SK-N-SH treated with all-trans-retinoic acid at 6 μM for 48 hours (cell line): ENCODE results near the gene KCNK5.

Experiments used
- ATAC-seq: fragments of 200-7000 bp; cut with Tn5 transposase; 3 replicates; pipeline ENCODE4 v1.9.1; 2020; ENCODE audit warnings: mild to moderate bottlenecking, moderate library complexity
- BACH2 ChIP-seq: fragments of 250-450 bp; sonication (Bioruptor Pico); IDR thresholded peaks from 2 replicates; pipeline ENCODE4 v1.9.0; 2021; ENCODE audit warnings: mild to moderate bottlenecking, borderline replicate concordance
- CSDC2 ChIP-seq: fragments of 250-450 bp; sonication (Bioruptor Pico); IDR thresholded peaks from 2 replicates; pipeline ENCODE4 v1.5.0; 2020; ENCODE audit warnings: mild to moderate bottlenecking, moderate library complexity
- ESRRG ChIP-seq: fragments of 250-450 bp; sonication (Bioruptor Pico); IDR thresholded peaks from 2 replicates; pipeline ENCODE4 v1.6.1; 2021; ENCODE audit warnings: mild to moderate bottlenecking
- GLIS3 ChIP-seq: fragments of 250-450 bp; sonication (Bioruptor Pico); IDR thresholded peaks from 2 replicates; pipeline ENCODE4 v1.5.0; 2020; ENCODE audit warnings: mild to moderate bottlenecking, moderate library complexity
- ISL1 ChIP-seq: fragments of 250-450 bp; sonication (Bioruptor Pico); IDR thresholded peaks from 2 replicates; pipeline ENCODE4 v2.1.2; 2022; ENCODE audit warnings: mild to moderate bottlenecking, moderate library complexity
- OSR1 ChIP-seq: fragments of 250-450 bp; sonication (Bioruptor Pico); IDR thresholded peaks from 2 replicates; pipeline ENCODE4 v1.8.0; 2022; ENCODE audit warnings: moderate library complexity, mild to moderate bottlenecking, inconsistent platforms
- PPARA ChIP-seq: fragments of 250-450 bp; sonication (Bioruptor Pico); IDR thresholded peaks from 2 replicates; pipeline ENCODE4 v1.5.0; 2020; ENCODE audit warnings: mild to moderate bottlenecking, borderline replicate concordance
- RARB ChIP-seq: fragments of 250-450 bp; sonication (Bioruptor Pico); IDR thresholded peaks from 2 replicates; pipeline ENCODE4 v1.8.0; 2021; ENCODE audit warnings: mild to moderate bottlenecking, moderate library complexity
- SNAI2 ChIP-seq: fragments of 250-450 bp; sonication (Bioruptor Pico); IDR thresholded peaks from 2 replicates; pipeline ENCODE4 v1.5.0; 2020; ENCODE audit warnings: mild to moderate bottlenecking, moderate library complexity
- TCF4 ChIP-seq: fragments of 250-450 bp; sonication (Bioruptor Pico); IDR thresholded peaks from 2 replicates; pipeline ENCODE4 v1.8.0; 2021; ENCODE audit warnings: mild to moderate bottlenecking, moderate library complexity, borderline replicate concordance
- TOX ChIP-seq: fragments of 250-450 bp; sonication (Bioruptor Pico); IDR thresholded peaks from 2 replicates; pipeline ENCODE4 v1.8.0; 2021; ENCODE audit warnings: mild to moderate bottlenecking, moderate library complexity, borderline replicate concordance
- ZFP3 ChIP-seq: fragments of 250-450 bp; sonication (Bioruptor Pico); IDR thresholded peaks from 2 replicates; pipeline ENCODE4 v1.5.0; 2020; ENCODE audit warnings: mild to moderate bottlenecking, moderate library complexity
- ZNF565 ChIP-seq: fragments of 450-650 bp; formaldehyde crosslinking; conservative IDR thresholded peaks from 2 replicates; pipeline ENCODE4 v1.5.0; 2020; ENCODE audit warnings: low read depth, mild to moderate bottlenecking, moderate library complexity
- ZNF70 ChIP-seq: fragments of 450-650 bp; formaldehyde crosslinking; IDR thresholded peaks from 2 replicates; pipeline ENCODE4 v1.5.0; 2020; ENCODE audit warnings: mild to moderate bottlenecking, moderate library complexity
- ZNF8 ChIP-seq: fragments of 450-650 bp; formaldehyde crosslinking; IDR thresholded peaks from 2 replicates; pipeline ENCODE4 v1.5.0; 2020; ENCODE audit warnings: mild to moderate bottlenecking, moderate library complexity
- TF ChIP-seq, protein P1 (sequence below): fragments of 250-450 bp; sonication (Bioruptor Pico); IDR thresholded peaks from 2 replicates; pipeline ENCODE4 v1.5.1; 2021; ENCODE audit warnings: mild to moderate bottlenecking, moderate library complexity
- TF ChIP-seq, protein P2 (sequence below): fragments of 250-450 bp; sonication (Bioruptor Pico); IDR thresholded peaks from 2 replicates; pipeline ENCODE4 v1.5.1; 2020; ENCODE audit warnings: low read depth, mild to moderate bottlenecking, moderate library complexity
- TF ChIP-seq, protein P3 (sequence below): fragments of 250-450 bp; sonication (Bioruptor Pico); IDR thresholded peaks from 2 replicates; pipeline ENCODE4 v1.8.0; 2021; ENCODE audit warnings: low read depth, mild to moderate bottlenecking, moderate library complexity, borderline replicate concordance
- TF ChIP-seq, protein P4 (sequence below): fragments of 250-450 bp; sonication (Bioruptor Pico); IDR thresholded peaks from 2 replicates; pipeline ENCODE4 v1.5.0; 2020; ENCODE audit warnings: mild to moderate bottlenecking, moderate library complexity

Gene KCNK5

DNA sequence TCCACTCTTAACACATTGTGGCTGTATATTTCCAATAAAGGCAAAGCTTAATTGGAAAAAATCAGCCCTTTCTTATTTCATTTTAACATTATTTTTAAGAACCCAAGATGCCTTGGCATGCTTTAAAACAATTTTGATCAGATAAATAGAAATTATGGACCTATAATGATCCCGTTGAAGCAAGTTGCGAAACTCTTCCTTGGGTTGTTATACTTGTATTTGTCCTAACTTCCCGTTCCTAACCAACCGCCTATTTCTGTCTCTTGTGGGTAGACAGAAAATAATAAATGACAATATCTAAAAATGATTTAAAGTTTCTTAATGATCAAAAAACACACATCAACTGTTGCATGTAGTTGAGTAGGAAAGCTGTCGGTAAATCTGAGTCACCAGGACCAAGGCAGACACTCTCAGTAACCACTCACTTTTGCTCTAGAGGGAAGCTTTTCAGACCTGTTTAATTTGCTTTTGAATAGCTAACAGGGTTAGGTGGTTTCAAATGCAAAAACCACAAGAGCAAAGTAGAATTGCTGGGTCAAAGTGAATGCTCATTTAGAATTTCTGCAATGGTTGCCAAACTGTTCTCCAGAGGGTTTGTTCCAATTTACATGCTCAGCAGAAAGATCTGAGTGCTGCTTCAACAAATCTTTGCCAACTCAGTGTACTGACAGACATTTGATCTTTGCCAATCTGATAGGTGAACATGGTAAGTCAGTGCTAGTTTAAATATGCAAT is 34.2 kb upstream of the KCNK5 start (continued):
- TF ChIP-seq, protein P1, sequence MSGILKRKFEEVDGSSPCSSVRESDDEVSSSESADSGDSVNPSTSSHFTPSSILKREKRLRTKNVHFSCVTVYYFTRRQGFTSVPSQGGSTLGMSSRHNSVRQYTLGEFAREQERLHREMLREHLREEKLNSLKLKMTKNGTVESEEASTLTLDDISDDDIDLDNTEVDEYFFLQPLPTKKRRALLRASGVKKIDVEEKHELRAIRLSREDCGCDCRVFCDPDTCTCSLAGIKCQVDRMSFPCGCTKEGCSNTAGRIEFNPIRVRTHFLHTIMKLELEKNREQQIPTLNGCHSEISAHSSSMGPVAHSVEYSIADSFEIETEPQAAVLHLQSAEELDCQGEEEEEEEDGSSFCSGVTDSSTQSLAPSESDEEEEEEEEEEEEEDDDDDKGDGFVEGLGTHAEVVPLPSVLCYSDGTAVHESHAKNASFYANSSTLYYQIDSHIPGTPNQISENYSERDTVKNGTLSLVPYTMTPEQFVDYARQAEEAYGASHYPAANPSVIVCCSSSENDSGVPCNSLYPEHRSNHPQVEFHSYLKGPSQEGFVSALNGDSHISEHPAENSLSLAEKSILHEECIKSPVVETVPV, result no peak
- TF ChIP-seq ZNF8 (CRISPR knock-in tag), result no peak
- TF ChIP-seq TOX (CRISPR knock-in tag), result no peak
- TF ChIP-seq OSR1, result no peak
- no peak for TF ChIP-seq RARB (CRISPR knock-in tag)
- no peak for TF ChIP-seq PPARA (CRISPR knock-in tag)
- no peak for TF ChIP-seq ZNF565
- no peak for TF ChIP-seq ESRRG (CRISPR knock-in tag)
- no peak for TF ChIP-seq GLIS3 (CRISPR knock-in tag)
- TF ChIP-seq, protein P2, sequence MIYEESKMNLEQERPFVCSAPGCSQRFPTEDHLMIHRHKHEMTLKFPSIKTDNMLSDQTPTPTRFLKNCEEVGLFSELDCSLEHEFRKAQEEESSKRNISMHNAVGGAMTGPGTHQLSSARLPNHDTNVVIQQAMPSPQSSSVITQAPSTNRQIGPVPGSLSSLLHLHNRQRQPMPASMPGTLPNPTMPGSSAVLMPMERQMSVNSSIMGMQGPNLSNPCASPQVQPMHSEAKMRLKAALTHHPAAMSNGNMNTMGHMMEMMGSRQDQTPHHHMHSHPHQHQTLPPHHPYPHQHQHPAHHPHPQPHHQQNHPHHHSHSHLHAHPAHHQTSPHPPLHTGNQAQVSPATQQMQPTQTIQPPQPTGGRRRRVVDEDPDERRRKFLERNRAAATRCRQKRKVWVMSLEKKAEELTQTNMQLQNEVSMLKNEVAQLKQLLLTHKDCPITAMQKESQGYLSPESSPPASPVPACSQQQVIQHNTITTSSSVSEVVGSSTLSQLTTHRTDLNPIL, result no peak

DNA sequence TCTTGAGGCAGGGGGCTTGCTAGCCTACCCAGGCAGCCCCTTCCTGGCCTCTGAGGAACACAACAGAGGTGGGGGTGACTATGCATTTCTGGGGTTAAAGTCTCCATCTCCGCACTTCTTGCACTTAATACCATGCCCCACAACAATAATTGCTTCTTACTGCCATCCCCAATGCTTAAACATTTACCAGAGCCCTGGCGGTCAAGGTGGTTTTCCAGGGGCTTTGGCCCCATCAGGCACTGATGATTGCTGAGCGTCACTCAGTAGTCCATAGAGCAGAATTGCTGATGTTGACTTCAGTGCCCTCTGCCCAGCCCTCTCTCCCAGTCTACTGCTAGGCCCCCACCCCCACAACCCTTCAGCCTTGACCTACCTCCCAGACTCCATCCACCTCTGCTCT is 32.5 kb upstream of the KCNK5 start:
- ATAC-seq, result no peak
- TF ChIP-seq TOX (CRISPR knock-in tag), result no peak

DNA sequence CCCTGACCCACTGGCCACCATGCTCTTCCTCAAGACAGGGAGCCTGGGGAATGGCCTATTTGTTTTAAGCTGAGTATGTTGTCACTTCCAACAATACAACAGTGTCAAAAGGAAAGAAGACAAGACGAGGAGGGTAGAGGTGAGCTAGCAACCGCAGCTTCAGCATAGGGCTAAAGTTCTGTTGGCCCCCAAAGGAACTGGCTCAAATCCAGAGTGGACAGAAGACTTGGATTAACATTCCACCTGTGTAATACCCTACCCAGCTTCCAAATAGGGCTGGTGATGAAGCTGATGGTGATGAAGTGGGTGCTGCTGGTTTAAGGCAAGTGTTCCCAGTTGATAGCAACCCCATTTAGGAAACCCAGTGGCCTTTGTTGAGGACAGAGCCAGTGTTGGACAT is 31.7 kb upstream of the KCNK5 start:
- no peak for ATAC-seq
- no peak for TF ChIP-seq ZNF565
- TF ChIP-seq ZNF70 (CRISPR knock-in tag), result no peak
- no peak for TF ChIP-seq SNAI2 (CRISPR knock-in tag)
- no peak for TF ChIP-seq TOX (CRISPR knock-in tag)
- TF ChIP-seq RARB (CRISPR knock-in tag), result no peak
- TF ChIP-seq, protein P2, result no peak

DNA sequence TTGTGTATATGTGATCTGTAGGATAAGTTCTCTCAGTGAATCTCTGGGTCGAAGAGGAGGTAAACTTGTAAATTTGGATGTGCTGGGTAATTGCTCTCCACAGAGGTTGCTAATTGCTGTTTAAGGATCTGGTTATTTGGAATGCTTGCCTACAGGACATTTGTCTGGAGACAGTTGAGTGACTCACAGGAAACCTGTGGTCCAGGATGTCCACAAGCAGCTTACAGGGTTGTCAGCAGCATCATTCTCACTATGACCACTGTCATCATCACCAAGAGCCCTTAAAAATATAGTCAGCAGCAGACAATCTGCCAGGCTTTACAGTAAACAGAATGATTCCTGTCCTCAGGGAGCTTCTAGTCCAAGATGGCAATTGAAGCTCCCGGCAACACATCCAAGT is 31.2 kb upstream of the KCNK5 start:
- no peak for TF ChIP-seq ZNF8 (CRISPR knock-in tag)
- TF ChIP-seq ESRRG (CRISPR knock-in tag), result no peak
- no peak for TF ChIP-seq TOX (CRISPR knock-in tag)
- no peak for TF ChIP-seq ISL1 (CRISPR knock-in tag)
- no peak for TF ChIP-seq SNAI2 (CRISPR knock-in tag)
- TF ChIP-seq OSR1, result no peak
- TF ChIP-seq BACH2 (CRISPR knock-in tag), result no peak
- TF ChIP-seq, protein P3, sequence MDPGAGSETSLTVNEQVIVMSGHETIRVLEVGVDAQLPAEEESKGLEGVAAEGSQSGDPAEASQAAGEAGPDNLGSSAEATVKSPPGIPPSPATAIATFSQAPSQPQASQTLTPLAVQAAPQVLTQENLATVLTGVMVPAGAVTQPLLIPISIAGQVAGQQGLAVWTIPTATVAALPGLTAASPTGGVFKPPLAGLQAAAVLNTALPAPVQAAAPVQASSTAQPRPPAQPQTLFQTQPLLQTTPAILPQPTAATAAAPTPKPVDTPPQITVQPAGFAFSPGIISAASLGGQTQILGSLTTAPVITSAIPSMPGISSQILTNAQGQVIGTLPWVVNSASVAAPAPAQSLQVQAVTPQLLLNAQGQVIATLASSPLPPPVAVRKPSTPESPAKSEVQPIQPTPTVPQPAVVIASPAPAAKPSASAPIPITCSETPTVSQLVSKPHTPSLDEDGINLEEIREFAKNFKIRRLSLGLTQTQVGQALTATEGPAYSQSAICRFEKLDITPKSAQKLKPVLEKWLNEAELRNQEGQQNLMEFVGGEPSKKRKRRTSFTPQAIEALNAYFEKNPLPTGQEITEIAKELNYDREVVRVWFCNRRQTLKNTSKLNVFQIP, result no peak
- TF ChIP-seq, all 23 proteins: peak for 0
- ATAC-seq, result no peak

DNA sequence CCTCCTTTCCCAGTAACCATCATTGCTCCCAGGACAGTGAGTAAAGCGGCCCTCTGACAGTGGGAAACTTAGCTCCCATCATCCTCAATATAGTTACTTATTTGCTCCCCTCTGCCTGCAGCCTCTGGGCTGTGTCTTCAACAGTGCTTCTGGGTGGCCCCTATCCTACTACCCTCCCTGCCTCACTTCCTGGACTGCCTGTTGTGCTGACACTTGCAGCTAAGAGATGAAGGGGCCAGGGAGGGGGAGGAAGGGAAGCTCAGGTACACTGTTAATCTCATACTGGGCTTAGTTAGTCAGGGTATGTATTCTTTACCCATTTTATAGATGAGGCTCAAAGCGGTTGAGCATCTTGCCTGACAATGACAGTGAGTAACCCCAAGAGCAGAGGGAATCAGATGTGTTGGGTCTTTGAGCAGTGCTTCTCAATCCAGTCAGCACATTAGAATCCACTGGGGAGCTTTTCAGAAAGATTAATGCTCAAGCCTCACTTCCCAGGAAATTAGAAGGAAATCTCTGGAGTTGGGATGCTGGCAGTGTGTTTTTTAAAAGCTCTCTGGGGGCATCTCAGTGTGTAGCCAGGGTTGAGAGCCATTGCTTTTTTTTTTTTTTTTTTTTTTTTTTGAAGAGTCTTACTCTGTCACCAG is 27.1 kb upstream of the KCNK5 start:
- TF ChIP-seq GLIS3 (CRISPR knock-in tag), result no peak
- no peak for ATAC-seq

DNA sequence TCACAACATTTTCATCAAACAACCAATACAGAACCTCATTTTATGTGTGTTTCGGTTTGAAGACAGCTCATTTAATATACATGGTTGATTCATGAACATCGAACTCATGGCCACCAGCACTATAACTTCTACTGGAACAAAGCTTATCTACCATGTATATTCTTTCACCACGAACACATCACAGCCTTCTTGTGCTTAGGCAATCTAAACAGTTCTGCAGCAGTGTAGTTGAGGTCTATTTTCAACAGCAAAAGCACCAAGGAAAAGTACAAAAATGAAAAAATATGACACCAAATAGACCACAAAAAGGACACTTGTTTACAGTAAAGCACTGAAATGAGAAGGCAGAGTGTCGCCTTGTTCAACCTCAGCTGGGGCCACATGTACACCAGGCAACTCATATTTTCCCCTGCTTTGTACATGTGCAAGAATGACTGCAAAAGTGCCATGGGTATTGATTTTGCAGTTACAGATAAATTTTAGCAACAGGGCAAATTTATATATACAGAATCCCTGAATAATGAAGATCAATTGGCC is 25.8 kb upstream of the KCNK5 start:
- no peak for ATAC-seq
- TF ChIP-seq ESRRG (CRISPR knock-in tag) (no peak), TOX (CRISPR knock-in tag) (no peak), ZFP3 (CRISPR knock-in tag) (no peak), GLIS3 (CRISPR knock-in tag) (no peak), CSDC2 (CRISPR knock-in tag) (no peak), RARB (CRISPR knock-in tag) (no peak), TCF4 (CRISPR knock-in tag) (no peak)
- TF ChIP-seq, protein P4, sequence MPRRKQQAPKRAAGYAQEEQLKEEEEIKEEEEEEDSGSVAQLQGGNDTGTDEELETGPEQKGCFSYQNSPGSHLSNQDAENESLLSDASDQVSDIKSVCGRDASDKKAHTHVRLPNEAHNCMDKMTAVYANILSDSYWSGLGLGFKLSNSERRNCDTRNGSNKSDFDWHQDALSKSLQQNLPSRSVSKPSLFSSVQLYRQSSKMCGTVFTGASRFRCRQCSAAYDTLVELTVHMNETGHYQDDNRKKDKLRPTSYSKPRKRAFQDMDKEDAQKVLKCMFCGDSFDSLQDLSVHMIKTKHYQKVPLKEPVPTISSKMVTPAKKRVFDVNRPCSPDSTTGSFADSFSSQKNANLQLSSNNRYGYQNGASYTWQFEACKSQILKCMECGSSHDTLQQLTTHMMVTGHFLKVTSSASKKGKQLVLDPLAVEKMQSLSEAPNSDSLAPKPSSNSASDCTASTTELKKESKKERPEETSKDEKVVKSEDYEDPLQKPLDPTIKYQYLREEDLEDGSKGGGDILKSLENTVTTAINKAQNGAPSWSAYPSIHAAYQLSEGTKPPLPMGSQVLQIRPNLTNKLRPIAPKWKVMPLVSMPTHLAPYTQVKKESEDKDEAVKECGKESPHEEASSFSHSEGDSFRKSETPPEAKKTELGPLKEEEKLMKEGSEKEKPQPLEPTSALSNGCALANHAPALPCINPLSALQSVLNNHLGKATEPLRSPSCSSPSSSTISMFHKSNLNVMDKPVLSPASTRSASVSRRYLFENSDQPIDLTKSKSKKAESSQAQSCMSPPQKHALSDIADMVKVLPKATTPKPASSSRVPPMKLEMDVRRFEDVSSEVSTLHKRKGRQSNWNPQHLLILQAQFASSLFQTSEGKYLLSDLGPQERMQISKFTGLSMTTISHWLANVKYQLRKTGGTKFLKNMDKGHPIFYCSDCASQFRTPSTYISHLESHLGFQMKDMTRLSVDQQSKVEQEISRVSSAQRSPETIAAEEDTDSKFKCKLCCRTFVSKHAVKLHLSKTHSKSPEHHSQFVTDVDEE (CRISPR knock-in tag), result no peak
- TF ChIP-seq, protein P3, result no peak
